K562 (cell line): ENCODE results near the gene NRAP.

Source experiments
- CTCF ChIP-seq, 3 experiments: IDR thresholded peaks in 2 of 3; conservative IDR thresholded peaks in 1 of 3; 2 replicates each; pipeline ENCODE4 v1.5.1; 2011 to 2012; ENCODE audit warnings: low read length in 3 of 3, mild to moderate bottlenecking in 3 of 3, control low read depth in 2 of 3, improper control_type of control experiment in 1 of 3, inconsistent platforms in 1 of 3, low read depth in 1 of 3, mixed read lengths in 1 of 3, moderate library complexity in 1 of 3; ENCODE audit not compliant: insufficient read depth in 2 of 3
- ETV6 ChIP-seq, 3 experiments: fragments of 150-350 bp in 1 of 3; sonication (generic) in 1 of 3; formaldehyde crosslinking in 1 of 3; IDR thresholded peaks; 2 replicates each; pipeline versions ENCODE4 v1.6.1 to v1.8.0; 2014 to 2022; ENCODE audit warnings: borderline replicate concordance in 2 of 3, low read depth in 2 of 3, antibody characterized with exemption in 1 of 3, low read length in 1 of 3, mild to moderate bottlenecking in 1 of 3, missing genetic modification reagents in 1 of 3
- EZH2 ChIP-seq: IDR thresholded peaks from 2 replicates; pipeline ENCODE4 v1.6.1; 2012; ENCODE audit warnings: low read depth, mild to moderate bottlenecking, inconsistent platforms, low read length, borderline replicate concordance
- FOXM1 ChIP-seq, 2 experiments: fragments of 450-650 bp in 1 of 2; sonication (generic) in 1 of 2; formaldehyde crosslinking in 1 of 2; IDR thresholded peaks; 2 replicates each; pipeline versions ENCODE4 v1.6.1 to v1.9.0; 2017 to 2022; ENCODE audit warnings: low read depth in 2 of 2, mild to moderate bottlenecking in 2 of 2, missing genetic modification reagents in 1 of 2, moderate library complexity in 1 of 2
- IRF2 ChIP-seq: sonication (generic); formaldehyde crosslinking; IDR thresholded peaks from 2 replicates; pipeline ENCODE4 v1.8.1; 2022; ENCODE audit warnings: mild to moderate bottlenecking, missing genetic modification reagents
- NONO ChIP-seq, 2 experiments: fragments of 200-400 bp in 1 of 2; fragments of 450-650 bp in 1 of 2; formaldehyde crosslinking in 1 of 2; IDR thresholded peaks; 2 replicates each; pipeline ENCODE4 v1.6.1; 2017; ENCODE audit warnings: low read depth in 2 of 2, mild to moderate bottlenecking in 2 of 2, moderate library complexity in 2 of 2, low read length in 1 of 2
- PTBP1 ChIP-seq: fragments of 200-400 bp; formaldehyde crosslinking; IDR thresholded peaks from 2 replicates; pipeline ENCODE4 v1.6.1; 2017; ENCODE audit warnings: low read depth, low read length
- ZNF23 ChIP-seq: fragments of 250-450 bp; sonication (Bioruptor Pico); IDR thresholded peaks from 2 replicates; pipeline ENCODE4 v1.4.0; 2020; ENCODE audit warnings: mild to moderate bottlenecking
- ZNF274 ChIP-seq: IDR thresholded peaks from 2 replicates; pipeline ENCODE4 v1.6.1; 2011; ENCODE audit warnings: low read depth, mild to moderate bottlenecking, low read length, moderate library complexity, borderline replicate concordance
- ZNF3 ChIP-seq: fragments of 250-450 bp; sonication (Bioruptor Pico); IDR thresholded peaks from 2 replicates; pipeline ENCODE4 v1.5.0; 2021; ENCODE audit warnings: mild to moderate bottlenecking, moderate library complexity

GRCh38 chr10:113650172-113650571 is 13.7 kb downstream of the NRAP start:
- TF ChIP-seq ETV6 (IDR thresholded peaks at IDR 0.05; ENCODE audit: borderline replicate concordance in 1 of 2, low read depth in 2 of 2, low read length in 1 of 2) (no peak), ETV6 (CRISPR knock-in tag; IDR thresholded peaks at IDR 0.05; ENCODE audit: borderline replicate concordance) (no peak), EZH2 (no peak), CTCF (IDR thresholded peaks at IDR 0.05 in 2 of 3, conservative IDR thresholded peaks at IDR 0.05 in 1 of 3; ENCODE audit: insufficient read depth in 2 of 3, low read depth in 1 of 3, low read length in 3 of 3) (no peak), NONO (IDR thresholded peaks at IDR 0.05; ENCODE audit: low read depth in 2 of 2, low read length in 1 of 2) (no peak), FOXM1 (IDR thresholded peaks at IDR 0.05; ENCODE audit: low read depth) (no peak), FOXM1 (CRISPR knock-in tag; IDR thresholded peaks at IDR 0.05; ENCODE audit: low read depth) (no peak), ZNF23 (no peak), IRF2 (CRISPR knock-in tag) (no peak), ZNF3 (CRISPR knock-in tag) (no peak), PTBP1 (no peak), ZNF274 (no peak)
